Middle frontal gyrus (tissue), 1 donor: ENCODE measurements around the gene SIRT5.

Experiments
- DNase-seq: peaks from one replicate; pipeline ENCODE4 v3.0.0-alpha.2; 2015; ENCODE audit warnings: low spot score; ENCODE audit errors: extremely low spot score

SIRT5 gene

GRCh38 chr6:13630499-13630898 is 56.1 kb downstream of the SIRT5 start:
- DNase-seq = no peak

DNA sequence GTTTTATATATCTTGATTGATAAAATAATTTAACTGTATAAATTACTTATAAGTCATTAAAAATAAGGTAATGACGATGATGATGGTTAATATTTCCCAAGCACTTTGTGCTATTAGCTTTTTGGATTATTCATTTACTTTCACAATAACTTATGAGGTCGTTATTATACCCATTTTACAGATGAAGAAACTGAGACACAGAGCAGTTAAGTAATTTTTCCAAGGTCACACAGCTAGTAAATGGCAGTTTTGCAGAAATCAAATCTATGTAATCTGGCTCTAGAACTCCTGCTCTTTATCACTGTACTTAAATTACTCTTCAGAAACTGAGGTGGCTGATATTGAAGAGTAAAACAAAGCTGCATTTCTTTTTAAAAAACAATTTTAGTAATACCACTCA is 58.9 kb downstream of the SIRT5 start:
- DNase-seq = no peak

GRCh38 chr6:13635948-13636658 is 61.7 kb downstream of the SIRT5 start:
- DNase-seq = no peak

- no peak for DNase-seq
Observed at GRCh38 chr6:13638014-13638413, 63.6 kb downstream of the SIRT5 start.

- no peak for DNase-seq
Observed at GRCh38 chr6:13638626-13639025, 64.2 kb downstream of the SIRT5 start.

DNA sequence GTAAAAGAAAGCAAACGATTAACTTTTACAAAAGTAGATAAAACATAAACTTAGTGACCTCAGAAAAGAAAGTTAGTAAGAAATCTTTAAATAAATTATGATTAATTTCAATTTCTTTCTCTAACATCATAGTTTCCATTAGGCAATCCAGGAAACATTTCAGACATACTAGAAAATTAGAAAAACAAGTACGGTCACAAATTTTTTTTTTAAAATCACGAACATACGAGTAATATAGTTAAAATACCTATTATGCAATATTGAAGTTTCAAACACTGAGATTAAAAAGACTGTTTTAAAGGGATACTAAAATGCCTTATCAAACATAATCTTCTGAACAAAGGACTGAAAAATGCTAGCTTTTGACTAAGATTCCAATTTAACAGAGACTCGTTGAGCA is 66.9 kb downstream of the SIRT5 start:
- no peak for DNase-seq

- no peak for DNase-seq
Observed at GRCh38 chr6:13643125-13643524, 68.7 kb downstream of the SIRT5 start.

- no peak for DNase-seq
Observed at GRCh38 chr6:13648850-13649249, 74.4 kb downstream of the SIRT5 start.

DNA sequence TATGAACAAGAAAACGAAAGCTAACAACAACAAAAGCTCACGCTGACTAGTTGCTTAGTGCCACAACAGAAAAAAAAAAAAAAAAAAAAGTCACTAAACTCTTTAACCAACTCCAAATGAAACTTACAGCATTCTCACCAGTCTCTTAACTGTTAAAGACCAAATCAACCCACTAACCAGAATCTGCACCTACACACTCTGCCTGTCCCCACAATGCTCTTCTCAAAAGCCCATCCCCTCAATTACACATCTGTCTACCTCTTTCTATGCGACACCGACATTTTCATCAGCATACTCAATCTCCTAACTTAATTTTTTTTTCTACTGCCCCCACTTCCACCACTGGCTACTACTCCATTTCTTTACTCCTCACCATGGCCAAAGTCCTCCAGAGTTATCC is 75.0 kb downstream of the SIRT5 start:
- DNase-seq = no peak

GRCh38 chr6:13653296-13653695 is 78.9 kb downstream of the SIRT5 start:
- no peak for DNase-seq

GRCh38 chr6:13654496-13654895 is 80.1 kb downstream of the SIRT5 start:
- no peak for DNase-seq

- no peak for DNase-seq
Observed at GRCh38 chr6:13655700-13656099, 81.3 kb downstream of the SIRT5 start.

DNA sequence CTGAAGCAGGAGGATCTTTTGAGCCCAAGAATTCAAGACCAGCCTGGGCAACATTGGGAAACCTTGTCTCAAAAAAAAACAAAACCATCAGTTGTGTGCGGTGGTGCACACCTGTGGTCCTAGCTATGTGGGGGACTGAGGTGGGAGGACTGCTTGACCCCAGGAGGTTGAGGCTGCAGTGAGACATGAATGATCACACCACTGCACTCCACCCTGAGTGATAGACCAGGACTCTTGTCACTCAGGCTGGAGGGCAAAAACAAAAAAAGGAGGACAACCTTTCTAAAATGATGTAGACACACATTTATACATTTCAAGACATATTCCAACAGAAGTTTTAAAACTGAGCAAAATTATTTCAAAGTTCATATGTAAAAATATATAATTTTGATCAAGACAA is 85.9 kb downstream of the SIRT5 start:
- no peak for DNase-seq

GRCh38 chr6:13660893-13661292 is 86.5 kb downstream of the SIRT5 start:
- DNase-seq = no peak

- DNase-seq = no peak
Observed at GRCh38 chr6:13661647-13662046, 87.2 kb downstream of the SIRT5 start.

- DNase-seq = no peak
Observed at GRCh38 chr6:13662651-13663334, 88.4 kb downstream of the SIRT5 start.

DNA sequence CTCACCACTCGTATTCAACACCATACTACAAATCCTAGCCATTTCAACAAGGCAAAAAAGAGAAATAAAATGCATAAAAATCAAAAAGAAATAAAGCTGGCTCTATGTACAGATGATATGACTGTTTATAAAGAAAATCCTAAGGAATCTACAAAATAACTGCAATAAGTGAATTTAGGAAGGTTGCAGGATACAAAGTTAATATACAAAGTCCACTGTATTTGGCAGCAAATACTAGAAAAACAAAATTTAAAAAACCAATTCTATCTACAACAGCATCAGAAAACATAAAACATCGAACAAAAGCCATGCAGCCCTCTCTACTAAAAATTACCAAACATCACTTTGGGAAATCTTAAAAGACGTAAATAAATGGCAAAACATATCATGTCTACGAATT is 89.6 kb downstream of the SIRT5 start:
- DNase-seq = no peak
